ENCODE data around the gene WRAP73. TPM values are rescaled to one million over a fixed set of nuclear protein-coding genes. Genes with fewer than 3 reads are reported as not detected.

WRAP73 gene
- total RNA-seq, 4 donors from 2014 or later: 12.5 to 20.6 (median 15.3) TPM

DNA sequence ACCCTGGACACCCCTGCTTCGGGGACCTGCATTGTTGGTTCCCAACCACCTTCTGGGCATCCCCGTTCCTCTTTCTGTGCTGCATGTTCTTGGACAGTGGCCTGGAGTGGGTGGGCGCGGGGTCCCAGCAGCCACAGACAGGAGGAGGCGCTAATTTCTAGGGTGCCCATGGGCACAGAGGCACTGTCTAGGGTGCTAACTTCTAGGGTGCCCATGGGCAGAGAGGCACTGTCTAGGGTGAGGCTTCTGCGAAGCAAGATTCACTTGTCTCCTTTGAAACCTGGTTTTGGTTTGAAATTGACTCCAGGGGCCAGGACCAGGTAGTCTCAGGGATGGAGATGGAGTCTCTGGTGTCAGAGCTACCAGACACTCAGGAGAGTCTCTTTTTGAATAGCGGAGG, 37.8 kb downstream of the WRAP73 start:
- WGBS, 2 donors: 73 to 79% methylated on average over 6 to 7 of the region's 7 CpGs
- DNase-seq (ENCODE audit: low spot score in 2 of 2): no peak
- TF ChIP-seq, protein P1, sequence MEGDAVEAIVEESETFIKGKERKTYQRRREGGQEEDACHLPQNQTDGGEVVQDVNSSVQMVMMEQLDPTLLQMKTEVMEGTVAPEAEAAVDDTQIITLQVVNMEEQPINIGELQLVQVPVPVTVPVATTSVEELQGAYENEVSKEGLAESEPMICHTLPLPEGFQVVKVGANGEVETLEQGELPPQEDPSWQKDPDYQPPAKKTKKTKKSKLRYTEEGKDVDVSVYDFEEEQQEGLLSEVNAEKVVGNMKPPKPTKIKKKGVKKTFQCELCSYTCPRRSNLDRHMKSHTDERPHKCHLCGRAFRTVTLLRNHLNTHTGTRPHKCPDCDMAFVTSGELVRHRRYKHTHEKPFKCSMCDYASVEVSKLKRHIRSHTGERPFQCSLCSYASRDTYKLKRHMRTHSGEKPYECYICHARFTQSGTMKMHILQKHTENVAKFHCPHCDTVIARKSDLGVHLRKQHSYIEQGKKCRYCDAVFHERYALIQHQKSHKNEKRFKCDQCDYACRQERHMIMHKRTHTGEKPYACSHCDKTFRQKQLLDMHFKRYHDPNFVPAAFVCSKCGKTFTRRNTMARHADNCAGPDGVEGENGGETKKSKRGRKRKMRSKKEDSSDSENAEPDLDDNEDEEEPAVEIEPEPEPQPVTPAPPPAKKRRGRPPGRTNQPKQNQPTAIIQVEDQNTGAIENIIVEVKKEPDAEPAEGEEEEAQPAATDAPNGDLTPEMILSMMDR (IDR thresholded peaks at IDR 0.05): no peak
- TF ChIP-seq POLR2A (IDR thresholded peaks at IDR 0.05): no peak
- intact Hi-C loops (cut with DNase I; ENCODE audit: low total_unique reads): no loop called here
- H3K4me3 ChIP-seq (ENCODE audit: low read depth, poor library complexity, severe bottlenecking): no peak overlapping the region

DNA sequence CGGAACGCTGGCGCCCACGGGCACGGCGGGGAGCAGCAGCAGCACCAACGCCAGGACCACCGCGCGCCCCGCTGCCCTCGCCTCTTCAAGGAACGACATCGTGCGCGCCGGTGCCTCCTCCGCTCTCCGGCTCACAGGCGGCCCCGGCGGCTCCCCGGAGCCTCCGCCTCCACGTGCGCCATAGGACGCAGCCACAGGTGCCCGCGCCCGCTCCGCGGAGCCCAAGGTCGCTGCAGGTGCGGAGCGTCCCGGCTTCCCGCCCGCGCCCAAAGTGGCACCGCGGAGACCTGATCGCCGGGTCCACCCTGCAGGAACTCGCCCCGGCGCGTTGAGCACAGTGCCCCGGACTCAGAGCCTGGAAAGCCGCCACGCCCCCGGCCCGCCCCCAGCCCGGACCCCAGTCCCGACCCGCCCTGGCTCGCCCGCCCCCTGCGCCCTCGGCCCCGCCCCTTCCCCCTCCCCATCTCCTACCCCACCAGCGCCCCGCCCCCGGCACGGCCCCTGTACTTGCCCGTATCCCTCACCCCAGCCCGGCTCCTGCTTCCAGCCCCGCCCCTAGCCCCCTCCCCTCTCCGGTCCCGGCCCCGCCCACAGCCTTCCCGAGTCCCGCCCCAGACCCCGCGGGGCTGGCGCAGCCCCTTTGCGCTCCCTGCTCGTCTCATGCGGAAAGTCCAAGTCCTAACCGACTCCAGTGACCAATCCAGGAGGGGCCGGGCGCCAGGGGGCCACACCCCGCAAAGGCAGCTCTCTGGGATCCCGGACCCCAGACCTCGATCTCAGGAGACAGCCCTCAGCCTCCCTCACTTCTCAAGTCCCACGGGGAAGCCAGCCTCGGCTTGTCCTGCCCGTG, 38.5 kb downstream of the WRAP73 start, which contains the start of gene MEGF6:
TSS of gene MEGF6 (minus strand) at position 339 of the 850 bp plus-strand sequence. CDS start at position 99, 240 bp downstream.
- DNase-seq (ENCODE audit: low spot score in 2 of 2): peak; percentile 27 to 92

DNA sequence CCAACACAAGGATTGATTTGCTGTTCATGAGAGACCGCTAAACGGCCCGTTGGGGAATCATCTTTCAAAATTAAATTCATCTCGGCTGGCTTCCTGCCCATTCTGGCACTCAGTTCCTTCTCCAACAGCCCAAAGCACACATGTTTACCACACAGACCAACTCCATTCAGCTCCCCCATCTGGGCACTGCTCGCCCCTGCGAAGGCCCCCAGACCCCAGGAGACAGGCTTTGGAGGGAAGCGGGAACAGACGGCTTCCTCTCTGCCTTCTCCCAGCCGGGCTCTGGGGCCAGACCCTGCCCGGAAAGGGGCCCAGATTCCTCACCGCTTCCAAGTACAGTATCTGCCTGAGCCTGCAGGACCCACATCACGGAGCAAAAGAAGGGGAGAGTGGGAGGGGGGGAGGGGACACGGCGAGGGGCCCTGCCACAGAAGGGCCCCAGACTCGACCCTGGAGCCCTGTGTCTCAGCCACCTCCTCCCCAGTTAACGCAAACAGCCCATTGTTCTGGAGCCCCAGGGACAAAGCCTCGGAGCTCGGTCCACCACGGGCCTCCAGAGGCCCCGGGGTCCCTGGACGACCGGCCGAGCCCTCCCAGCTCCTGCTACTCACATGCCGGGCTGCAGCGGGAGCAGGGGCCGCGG, 39.3 kb downstream of the WRAP73 start:
- no peak overlapping the region for H3K4me3 ChIP-seq (ENCODE audit: low read depth, poor library complexity, severe bottlenecking)
- DNase-seq (ENCODE audit: low spot score in 2 of 2): no peak
- intact Hi-C loops (cut with DNase I; ENCODE audit: low total_unique reads): no loop called here
- TF ChIP-seq, protein P1 (IDR thresholded peaks at IDR 0.05): no peak
- no peak for TF ChIP-seq POLR2A (IDR thresholded peaks at IDR 0.05)
- 2 to 3% methylated on average over 19 to 21 of the region's 27 CpGs for WGBS, 2 donors

More for the DNA sequence above, 38.5 kb downstream of the WRAP73 start, which contains the start of gene MEGF6:
- no peak within 1 kb of the TSS for H3K4me3 ChIP-seq (ENCODE audit: low read depth, poor library complexity, severe bottlenecking)
- intact Hi-C loops (cut with DNase I; ENCODE audit: low total_unique reads): no loop called here
- WGBS, 2 donors: 0 to 4% methylated on average over 2 to 27 of the region's 87 CpGs
- TF ChIP-seq, protein P1 (IDR thresholded peaks at IDR 0.05): no peak
- TF ChIP-seq POLR2A (IDR thresholded peaks at IDR 0.05): no peak

DNA sequence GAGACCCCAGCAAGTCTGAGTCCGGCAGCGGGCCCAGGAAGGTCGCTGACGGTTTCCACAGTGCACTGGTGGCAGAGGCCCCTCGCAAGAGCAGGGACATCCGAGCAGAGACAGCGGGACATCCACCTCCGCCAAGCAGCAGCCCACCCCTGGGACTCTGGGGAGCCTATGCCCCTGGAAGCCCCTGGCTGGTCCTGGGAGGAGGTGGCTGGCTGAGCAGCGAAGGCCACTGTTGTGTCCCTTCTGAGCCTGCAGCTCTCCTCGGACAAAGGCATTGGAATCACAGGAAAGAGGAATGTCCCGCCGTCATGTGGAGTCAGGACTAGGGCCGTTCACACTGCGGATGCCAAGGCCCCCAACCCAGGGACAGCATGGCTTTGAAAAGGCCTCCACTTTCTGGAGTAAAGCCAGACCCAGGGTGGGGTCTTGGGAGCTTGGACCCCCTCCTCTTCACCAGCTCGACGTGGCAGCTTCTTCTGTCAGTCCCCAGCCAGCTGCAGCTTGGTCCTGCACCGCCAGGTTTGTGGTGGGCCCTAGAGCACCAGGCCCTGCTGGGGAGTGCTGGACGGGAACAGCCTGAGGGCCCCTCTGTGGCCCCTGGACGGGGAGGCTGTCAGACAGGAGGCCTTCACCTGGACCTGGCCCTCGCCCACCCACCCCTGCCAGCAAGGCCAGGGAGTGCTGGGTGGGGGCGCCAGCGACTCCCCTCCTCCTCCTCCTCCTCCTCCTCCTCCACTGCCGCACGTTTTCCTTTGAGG, 40.0 kb downstream of the WRAP73 start:
- 67 to 69% methylated on average over 23 of the region's 24 CpGs for WGBS, 2 donors
- TF ChIP-seq, protein P1 (IDR thresholded peaks at IDR 0.05): no peak
- no peak for TF ChIP-seq POLR2A (IDR thresholded peaks at IDR 0.05)
- H3K4me3 ChIP-seq (ENCODE audit: low read depth, poor library complexity, severe bottlenecking): no peak overlapping the region
- intact Hi-C loops (cut with DNase I; ENCODE audit: low total_unique reads): no loop called here
- no peak for DNase-seq (ENCODE audit: low spot score in 2 of 2)

DNA sequence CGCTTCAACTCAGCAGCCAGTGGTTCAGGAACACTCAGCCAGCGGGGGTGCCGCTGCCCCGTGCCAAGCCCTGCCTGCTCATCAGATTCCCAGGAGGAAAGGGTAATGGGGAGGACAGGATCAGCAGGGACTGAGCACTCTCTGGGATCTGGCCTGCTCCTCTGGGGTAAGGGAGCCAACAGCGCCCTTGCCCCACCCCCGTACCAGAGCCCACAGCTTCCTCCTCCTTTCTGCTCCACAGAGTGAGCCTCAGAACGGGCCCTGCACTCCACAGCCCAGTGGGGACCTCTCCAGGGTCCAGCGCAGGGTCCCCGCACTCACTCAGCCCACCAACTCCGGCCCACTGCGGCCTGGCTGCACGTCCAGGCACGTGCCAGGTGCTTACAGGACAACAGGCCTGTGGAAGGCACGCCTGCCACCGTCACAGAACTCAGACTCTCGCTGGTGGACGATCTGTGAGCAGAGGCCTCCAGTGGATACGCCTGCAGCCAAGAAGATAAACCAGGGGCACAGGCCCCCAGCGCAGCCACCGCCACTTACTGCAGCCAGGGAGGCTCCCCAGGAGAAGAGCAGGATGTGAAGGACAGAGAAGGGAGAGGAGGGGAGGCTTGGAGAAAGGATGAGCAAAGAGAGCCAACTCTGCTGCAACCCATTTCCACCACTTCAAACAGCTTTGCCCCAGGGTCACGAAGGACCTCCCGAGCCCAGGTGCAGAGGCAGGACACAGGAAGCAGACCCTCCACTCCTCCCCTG, 40.7 kb downstream of the WRAP73 start:
- H3K4me3 ChIP-seq (ENCODE audit: low read depth, poor library complexity, severe bottlenecking): no peak overlapping the region
- no peak for TF ChIP-seq POLR2A (IDR thresholded peaks at IDR 0.05)
- TF ChIP-seq, protein P1 (IDR thresholded peaks at IDR 0.05): no peak
- WGBS, 2 donors: 82 to 87% methylated on average over 20 of the region's 22 CpGs
- DNase-seq (ENCODE audit: low spot score in 2 of 2): no peak
- intact Hi-C loops (cut with DNase I; ENCODE audit: low total_unique reads): no loop called here
